SKM-1 (cell line): Measurements from ENCODE around the gene PRKAG3.
A peak's percentile ranks its signal among the peaks of the same experiment; 100 is the strongest.

Source experiments
- DNase-seq: peaks from one replicate; lab custom pipeline; 2025; ENCODE audit not compliant: unreplicated experiment; lab: John Stamatoyannopoulos, UW

The PRKAG3 gene

GRCh38 chr2:218831378-218831990 is at the start of gene PRKAG3:
Gene PRKAG3 (minus strand): TSS chr2:218831803.
- DNase-seq, result no peak

GRCh38 chr2:218880859-218881594 is 49.4 kb upstream of the PRKAG3 start:
- DNase-seq, result no peak

GRCh38 chr2:218880102-218880858 is 48.7 kb upstream of the PRKAG3 start, which contains the start of gene WNT10A:
Gene WNT10A (plus strand): TSS chr2:218880852. CDS start chr2:218880996, 144 bp downstream.
- DNase-seq, result no peak

GRCh38 chr2:218879776-218880101 is 48.1 kb upstream of the PRKAG3 start:
- no peak for DNase-seq

GRCh38 chr2:218878926-218879761 is 47.5 kb upstream of the PRKAG3 start:
- DNase-seq, result no peak

- no peak for DNase-seq
Observed at GRCh38 chr2:218878486-218878885, 46.9 kb upstream of the PRKAG3 start.

GRCh38 chr2:218877891-218878290 is 46.3 kb upstream of the PRKAG3 start:
- no peak for DNase-seq

- DNase-seq, result no peak
Observed at GRCh38 chr2:218877331-218877730, 45.7 kb upstream of the PRKAG3 start.

GRCh38 chr2:218876562-218877219 is 45.1 kb upstream of the PRKAG3 start:
- DNase-seq, result peak; percentile 61

GRCh38 chr2:218875692-218876246 is 44.2 kb upstream of the PRKAG3 start:
- no peak for DNase-seq

- DNase-seq, result no peak
Observed at GRCh38 chr2:218873359-218874194, 42.0 kb upstream of the PRKAG3 start.

- DNase-seq, result no peak
Observed at GRCh38 chr2:218872645-218873358, 41.2 kb upstream of the PRKAG3 start.

- DNase-seq, result no peak
Observed at GRCh38 chr2:218871345-218872302, 40.0 kb upstream of the PRKAG3 start.

- DNase-seq, result no peak
Observed at GRCh38 chr2:218870984-218871344, 39.4 kb upstream of the PRKAG3 start.

GRCh38 chr2:218869064-218869463 is 37.5 kb upstream of the PRKAG3 start:
- DNase-seq, result no peak

- DNase-seq, result no peak
Observed at GRCh38 chr2:218867900-218868299, 36.3 kb upstream of the PRKAG3 start.

- no peak for DNase-seq
Observed at GRCh38 chr2:218865999-218866398, 34.4 kb upstream of the PRKAG3 start.

- DNase-seq, result no peak
Observed at GRCh38 chr2:218865396-218865795, 33.8 kb upstream of the PRKAG3 start.
